ENCODE results near the gene ENTPD8. TPM values are rescaled to one million over a fixed set of nuclear protein-coding genes. Genes with fewer than 3 reads are reported as not detected.
A peak's percentile ranks its signal among the peaks of the same experiment; 100 is the strongest.

The ENTPD8 gene
- total RNA-seq, 3 donors from 2014 or later = 2.0 to 3.2 TPM; not detected in 1

DNA sequence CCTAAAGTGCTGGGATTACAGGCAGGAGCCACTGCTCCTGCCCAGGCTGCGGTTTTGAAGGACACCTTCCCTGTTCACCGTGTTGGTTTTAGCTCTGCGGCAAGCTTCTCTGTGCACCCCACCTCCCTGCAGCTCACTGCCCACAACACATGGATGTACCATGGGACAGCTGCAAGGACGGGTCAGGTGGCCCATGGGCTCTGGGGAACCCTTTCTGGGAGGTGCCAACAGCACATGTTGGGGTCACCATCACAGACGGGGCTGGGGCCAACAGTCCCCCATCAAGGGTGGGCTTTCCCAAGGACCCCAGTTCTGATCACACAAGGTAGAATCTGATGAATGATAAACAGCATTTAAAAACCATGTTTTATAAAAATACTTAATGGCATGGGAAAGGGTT, 25.7 kb downstream of the ENTPD8 start:
- H3K4me1 ChIP-seq = peaks cover 3 to 8% of the 10 kb centered on the region in 2 donors
- TF ChIP-seq POLR2A (IDR thresholded peaks at IDR 0.05) (no peak), POLR2AphosphoS5 (IDR thresholded peaks at IDR 0.05) (no peak)
- TF ChIP-seq, protein P1, sequence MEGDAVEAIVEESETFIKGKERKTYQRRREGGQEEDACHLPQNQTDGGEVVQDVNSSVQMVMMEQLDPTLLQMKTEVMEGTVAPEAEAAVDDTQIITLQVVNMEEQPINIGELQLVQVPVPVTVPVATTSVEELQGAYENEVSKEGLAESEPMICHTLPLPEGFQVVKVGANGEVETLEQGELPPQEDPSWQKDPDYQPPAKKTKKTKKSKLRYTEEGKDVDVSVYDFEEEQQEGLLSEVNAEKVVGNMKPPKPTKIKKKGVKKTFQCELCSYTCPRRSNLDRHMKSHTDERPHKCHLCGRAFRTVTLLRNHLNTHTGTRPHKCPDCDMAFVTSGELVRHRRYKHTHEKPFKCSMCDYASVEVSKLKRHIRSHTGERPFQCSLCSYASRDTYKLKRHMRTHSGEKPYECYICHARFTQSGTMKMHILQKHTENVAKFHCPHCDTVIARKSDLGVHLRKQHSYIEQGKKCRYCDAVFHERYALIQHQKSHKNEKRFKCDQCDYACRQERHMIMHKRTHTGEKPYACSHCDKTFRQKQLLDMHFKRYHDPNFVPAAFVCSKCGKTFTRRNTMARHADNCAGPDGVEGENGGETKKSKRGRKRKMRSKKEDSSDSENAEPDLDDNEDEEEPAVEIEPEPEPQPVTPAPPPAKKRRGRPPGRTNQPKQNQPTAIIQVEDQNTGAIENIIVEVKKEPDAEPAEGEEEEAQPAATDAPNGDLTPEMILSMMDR (IDR thresholded peaks at IDR 0.05) = no peak
- H3K9me3 ChIP-seq = no peaks in the 10 kb centered on the region
- intact Hi-C loops (cut with DNase I; ENCODE audit: low total_unique reads) = no loop called here
- H3K4me3 ChIP-seq = no peak overlapping the region
- no peaks in the 10 kb centered on the region for H3K27me3 ChIP-seq
- peak overlapping the region in 1 of 2 donors; percentile 73 for H3K27ac ChIP-seq
- DNase-seq (ENCODE audit: low spot score in 2 of 2) = no peak
- H3K36me3 ChIP-seq = no peaks in the 10 kb centered on the region

- Histone ChIP-seq H3K36me3 (no peaks in the 10 kb centered on the region), H3K4me3 (no peak overlapping the region), H3K27me3 (no peaks in the 10 kb centered on the region), H3K4me1 (peaks cover 3 to 10% of the 10 kb centered on the region in 2 donors), H3K27ac (peak overlapping the region; percentile 92), H3K9me3 (no peaks in the 10 kb centered on the region)
- no peak for DNase-seq (ENCODE audit: low spot score in 2 of 2)
- TF ChIP-seq POLR2A (IDR thresholded peaks at IDR 0.05) (no peak), POLR2AphosphoS5 (IDR thresholded peaks at IDR 0.05) (no peak)
- TF ChIP-seq, protein P1 (IDR thresholded peaks at IDR 0.05) = no peak
- intact Hi-C loops (cut with DNase I; ENCODE audit: low total_unique reads) = no loop called here
These were observed 28.7 kb downstream of the ENTPD8 start for GRCh38 chr9:137412431-137412830.

GRCh38 chr9:137411645-137412380, 29.3 kb downstream of the ENTPD8 start:
- Histone ChIP-seq H3K9me3 (no peaks in the 10 kb centered on the region), H3K27me3 (no peaks in the 10 kb centered on the region), H3K36me3 (no peaks in the 10 kb centered on the region), H3K4me3 (peak overlapping the region in 2 of 3 donors; percentile 26 to 54), H3K4me1 (peaks cover 9 to 13% of the 10 kb centered on the region in 2 donors), H3K27ac (peak overlapping the region; percentile 92)
- intact Hi-C loops (cut with DNase I; ENCODE audit: low total_unique reads) = no loop called here
- DNase-seq (ENCODE audit: low spot score in 2 of 2) = peak; percentile 90 to 92
- TF ChIP-seq POLR2AphosphoS5 (IDR thresholded peaks at IDR 0.05) (peak in 2 of 3 donors; percentile 33 to 38), POLR2A (IDR thresholded peaks at IDR 0.05) (no peak)
- TF ChIP-seq, protein P1 (IDR thresholded peaks at IDR 0.05) = no peak

GRCh38 chr9:137411260-137411644, 29.9 kb downstream of the ENTPD8 start:
- no peaks in the 10 kb centered on the region for H3K27me3 ChIP-seq
- TF ChIP-seq, protein P1 (IDR thresholded peaks at IDR 0.05) = no peak
- intact Hi-C loops (cut with DNase I; ENCODE audit: low total_unique reads) = no loop called here
- H3K4me3 ChIP-seq = peak overlapping the region in 2 of 3 donors; percentile 26 to 54
- DNase-seq (ENCODE audit: low spot score in 2 of 2) = no peak
- no peaks in the 10 kb centered on the region for H3K36me3 ChIP-seq
- H3K9me3 ChIP-seq = no peaks in the 10 kb centered on the region
- H3K27ac ChIP-seq = peak overlapping the region; percentile 92
- peaks cover 12 to 18% of the 10 kb centered on the region in 2 donors for H3K4me1 ChIP-seq

DNA sequence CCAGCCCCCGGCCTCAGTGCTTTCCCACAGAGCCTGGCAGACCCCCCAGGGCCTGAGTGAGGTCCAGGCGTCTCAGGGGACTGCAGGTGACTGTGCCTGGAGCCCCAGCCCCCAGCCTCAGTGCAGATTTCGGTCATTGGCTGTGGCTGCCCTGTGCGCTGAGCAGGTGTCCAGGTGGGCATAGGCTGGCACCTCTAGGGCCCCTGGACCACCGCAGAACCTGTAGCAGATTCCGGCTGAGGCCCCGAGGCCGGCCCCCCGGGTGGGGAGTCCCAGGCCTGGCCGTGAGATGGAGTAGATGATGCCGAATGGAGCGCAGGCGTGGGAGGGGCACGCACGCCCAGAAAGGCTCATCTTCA, 30.3 kb downstream of the ENTPD8 start:
- intact Hi-C loops (cut with DNase I; ENCODE audit: low total_unique reads) = no loop called here
- TF ChIP-seq, protein P1 (IDR thresholded peaks at IDR 0.05) = no peak
- no peak for TF ChIP-seq POLR2A (IDR thresholded peaks at IDR 0.05)
- no peak for TF ChIP-seq POLR2AphosphoS5 (IDR thresholded peaks at IDR 0.05)
- Histone ChIP-seq H3K27me3 (no peaks in the 10 kb centered on the region), H3K4me3 (peak overlapping the region in 1 of 3 donors; percentile 54), H3K9me3 (no peaks in the 10 kb centered on the region), H3K4me1 (peaks cover 12 to 19% of the 10 kb centered on the region in 2 donors), H3K36me3 (no peaks in the 10 kb centered on the region), H3K27ac (peak overlapping the region; percentile 92)
- no peak for DNase-seq (ENCODE audit: low spot score in 2 of 2)

Data from breast epithelium (tissue), 4 donors.